ENCODE results near the gene CD248.

- TF ChIP-seq POLR2A (IDR thresholded peaks at IDR 0.05) (no peak), CTCF (IDR thresholded peaks at IDR 0.05) (no peak)
Measured at GRCh38 chr11:66313321-66314185, 3.3 kb downstream of the CD248 start.
